Adrenal gland (tissue), 5 donors: Measurements from ENCODE around the gene MAN2A2.

ENCODE experiments used
- POLR2A ChIP-seq, 2 donors: fragments of 450-650 bp; IDR thresholded peaks; one replicate each; pipeline ENCODE4 v1.6.1; 2017; ENCODE audit warnings: antibody characterized with exemption in 2 of 2, mild to moderate bottlenecking in 2 of 2, moderate library complexity in 1 of 2
- TF ChIP-seq, protein P1 (sequence below), 6 experiments: fragments of 450-650 bp in 4 of 6; fragments of 200-600 bp in 2 of 6; sonication (generic) in 1 of 6; IDR thresholded peaks; 1 replicate in 5 of 6; 2 replicates in 1 of 6; pipeline versions ENCODE4 v1.5.1 to v1.8.0; 2016 to 2021; ENCODE audit warnings: antibody characterized with exemption in 6 of 6, mild to moderate bottlenecking in 2 of 6, moderate library complexity in 1 of 6
- donor health status: DM: no; HTN: no; CAD: no.

DNA sequence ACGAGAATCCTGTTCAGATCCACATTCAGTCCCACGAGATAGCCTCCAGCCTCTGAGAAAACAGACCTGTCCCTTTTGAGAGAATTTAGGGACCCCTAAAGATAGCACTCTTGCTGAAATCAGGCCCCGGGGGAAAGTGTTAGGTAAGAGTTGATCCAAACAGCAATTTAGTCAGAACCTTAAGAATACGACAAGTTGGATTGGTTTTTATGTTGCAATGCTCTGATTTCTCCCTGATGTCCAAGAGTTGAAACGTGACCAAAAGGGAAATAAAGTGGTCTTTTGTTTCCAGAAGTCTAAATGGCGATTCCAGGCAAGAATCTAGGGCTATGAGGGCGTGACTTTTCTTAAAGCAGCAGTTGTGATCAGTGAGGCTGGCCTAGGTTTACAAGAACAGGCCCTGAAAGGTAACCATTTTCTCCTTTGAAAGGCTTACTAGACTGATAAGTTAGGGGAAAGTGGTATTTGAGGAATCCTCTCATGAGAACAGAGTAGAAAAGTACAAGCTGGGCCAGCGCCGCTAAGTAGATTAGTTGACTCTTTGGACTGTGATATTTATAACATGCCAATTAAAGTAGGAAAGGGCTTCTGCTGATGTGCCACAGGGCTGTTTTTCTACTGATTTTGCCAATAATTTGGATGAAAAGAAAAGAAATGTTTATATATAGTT is 4.9 kb downstream of the MAN2A2 start:
- TF ChIP-seq, protein P1, sequence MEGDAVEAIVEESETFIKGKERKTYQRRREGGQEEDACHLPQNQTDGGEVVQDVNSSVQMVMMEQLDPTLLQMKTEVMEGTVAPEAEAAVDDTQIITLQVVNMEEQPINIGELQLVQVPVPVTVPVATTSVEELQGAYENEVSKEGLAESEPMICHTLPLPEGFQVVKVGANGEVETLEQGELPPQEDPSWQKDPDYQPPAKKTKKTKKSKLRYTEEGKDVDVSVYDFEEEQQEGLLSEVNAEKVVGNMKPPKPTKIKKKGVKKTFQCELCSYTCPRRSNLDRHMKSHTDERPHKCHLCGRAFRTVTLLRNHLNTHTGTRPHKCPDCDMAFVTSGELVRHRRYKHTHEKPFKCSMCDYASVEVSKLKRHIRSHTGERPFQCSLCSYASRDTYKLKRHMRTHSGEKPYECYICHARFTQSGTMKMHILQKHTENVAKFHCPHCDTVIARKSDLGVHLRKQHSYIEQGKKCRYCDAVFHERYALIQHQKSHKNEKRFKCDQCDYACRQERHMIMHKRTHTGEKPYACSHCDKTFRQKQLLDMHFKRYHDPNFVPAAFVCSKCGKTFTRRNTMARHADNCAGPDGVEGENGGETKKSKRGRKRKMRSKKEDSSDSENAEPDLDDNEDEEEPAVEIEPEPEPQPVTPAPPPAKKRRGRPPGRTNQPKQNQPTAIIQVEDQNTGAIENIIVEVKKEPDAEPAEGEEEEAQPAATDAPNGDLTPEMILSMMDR (IDR thresholded peaks at IDR 0.05): no peak
- no peak for TF ChIP-seq POLR2A (IDR thresholded peaks at IDR 0.05)
